Hematopoietic multipotent progenitor cell treated with erythropoietin and hydrocortisone succinate and interleukin-3 and kit ligand, for 8 days (in vitro differentiated cells): Measurements from ENCODE around the gene SPIRE1.
A peak's percentile ranks its signal among the peaks of the same experiment; 100 is the strongest.

Experiments
- DNase-seq: peaks from one replicate; pipeline ENCODE4 v3.0.0-alpha.2; 2015

Gene SPIRE1

DNA sequence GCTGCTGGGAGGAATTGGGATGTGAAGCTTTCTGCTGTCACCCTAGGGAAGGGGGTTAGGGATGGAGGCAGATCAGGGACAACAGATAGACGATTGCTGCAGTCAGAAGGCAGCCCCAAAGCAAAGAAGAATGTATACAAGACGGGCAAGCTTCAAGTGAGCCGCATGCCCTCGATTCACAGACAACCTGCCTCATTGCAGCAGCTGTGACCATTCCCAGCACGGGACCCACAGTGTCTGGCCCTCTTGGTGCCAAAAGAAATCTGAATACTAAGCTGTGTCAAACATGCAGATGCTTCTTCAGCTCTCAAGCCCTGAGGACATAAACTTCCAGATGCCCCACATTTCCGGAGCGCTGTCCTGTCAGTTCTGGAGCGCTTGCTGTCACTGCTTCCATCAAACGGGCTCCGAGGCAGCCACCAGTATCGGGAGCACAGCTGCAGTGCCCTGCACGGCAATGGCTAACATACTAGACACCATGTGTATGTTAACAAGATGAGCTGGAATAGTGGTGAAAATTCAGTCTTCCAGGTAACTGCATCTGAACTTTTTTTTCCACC, 216.4 kb downstream of the SPIRE1 start:
- DNase-seq = no peak

DNA sequence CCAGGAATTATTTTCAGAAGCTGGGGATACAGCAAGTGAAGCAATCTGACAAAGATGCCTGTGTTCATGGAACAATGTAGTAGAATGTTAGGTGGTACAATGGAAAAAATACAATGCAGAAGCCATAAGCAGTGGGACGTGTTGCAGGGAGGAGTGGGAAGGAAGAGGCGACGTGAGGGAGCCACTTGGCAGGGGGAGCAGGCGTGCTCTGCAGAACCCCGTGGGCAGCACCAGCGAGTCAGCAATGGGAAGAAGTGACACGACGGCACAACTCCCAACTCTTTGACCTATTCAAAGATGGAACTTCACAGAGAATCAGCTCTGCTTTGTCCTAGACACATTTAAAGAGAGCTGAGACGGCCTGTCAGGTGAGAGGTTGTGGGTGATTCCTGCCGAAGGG, 219.7 kb downstream of the SPIRE1 start:
- no peak for DNase-seq

DNA sequence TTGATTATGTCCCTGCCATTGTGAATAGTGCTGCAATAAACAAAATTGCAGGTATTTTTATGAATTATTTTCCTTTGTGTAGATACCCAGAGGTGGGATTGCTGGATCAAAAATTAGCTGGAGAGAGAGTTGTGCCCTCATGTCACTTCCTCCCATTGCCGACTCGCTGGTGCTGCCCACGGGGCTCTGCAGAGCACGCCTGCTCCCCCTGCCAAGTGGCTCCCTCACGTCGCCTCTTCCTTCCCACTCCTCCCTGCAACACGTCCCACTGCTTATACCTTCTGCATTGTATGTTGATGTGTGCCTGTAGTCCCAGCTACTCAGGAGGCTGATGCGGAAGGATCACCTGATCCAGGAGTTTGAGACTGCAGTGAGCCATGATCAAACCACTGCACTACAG, 222.0 kb downstream of the SPIRE1 start:
- DNase-seq = no peak

DNA sequence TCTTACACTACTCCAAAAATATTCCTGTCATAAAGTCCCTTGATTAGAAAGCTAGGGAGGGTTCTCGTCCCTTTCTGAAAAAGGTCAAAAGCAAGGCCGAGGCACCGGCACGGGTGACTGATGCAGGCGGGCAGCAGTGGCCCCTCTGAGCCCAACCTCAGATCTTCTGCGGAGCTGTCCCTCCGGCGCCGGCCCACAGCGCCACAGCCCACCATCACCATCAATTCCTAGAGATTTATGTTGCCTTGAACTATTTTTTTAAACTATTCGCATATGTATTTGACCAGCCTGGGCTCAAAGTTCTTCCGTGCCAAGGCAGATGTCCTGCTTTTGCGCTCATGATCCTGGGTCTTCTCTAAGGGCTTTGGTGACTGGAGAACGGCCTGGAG, 223.4 kb downstream of the SPIRE1 start:
- no peak for DNase-seq

DNA sequence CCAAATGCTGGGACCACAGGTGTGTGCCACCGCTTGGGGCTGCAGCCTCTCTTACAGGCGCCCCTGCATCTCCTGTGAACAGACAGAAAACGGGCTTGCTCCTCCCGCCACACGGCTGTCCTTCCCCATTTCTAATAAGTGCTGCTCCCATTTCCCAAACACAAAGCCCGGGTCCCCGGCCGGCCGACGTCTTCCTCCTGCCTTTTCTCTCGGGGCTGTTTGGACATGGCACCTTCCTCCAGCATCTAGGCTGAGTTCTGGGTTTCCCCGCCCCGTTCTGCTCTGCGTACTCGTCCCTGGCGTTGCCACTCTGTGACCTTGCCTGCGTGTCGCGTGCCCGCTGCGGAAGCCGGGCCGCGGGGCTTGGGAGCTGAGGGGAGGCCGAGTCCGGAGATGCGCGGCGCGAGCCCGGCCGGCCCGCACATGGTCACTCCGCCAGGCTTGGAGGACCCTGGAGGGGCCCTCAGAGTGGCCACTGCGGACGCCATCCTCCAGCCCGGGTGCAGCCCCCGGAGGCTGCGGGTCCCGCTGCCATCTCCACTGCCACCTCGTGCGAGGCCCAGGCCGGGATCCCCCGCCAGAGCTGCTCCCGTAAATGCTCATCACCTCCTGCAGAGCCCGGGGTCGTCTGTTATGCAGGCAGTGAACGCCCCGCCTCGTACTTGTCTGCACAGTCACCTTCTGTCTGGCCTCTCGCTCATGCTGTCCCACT, 223.9 kb downstream of the SPIRE1 start:
- no peak for DNase-seq

DNA sequence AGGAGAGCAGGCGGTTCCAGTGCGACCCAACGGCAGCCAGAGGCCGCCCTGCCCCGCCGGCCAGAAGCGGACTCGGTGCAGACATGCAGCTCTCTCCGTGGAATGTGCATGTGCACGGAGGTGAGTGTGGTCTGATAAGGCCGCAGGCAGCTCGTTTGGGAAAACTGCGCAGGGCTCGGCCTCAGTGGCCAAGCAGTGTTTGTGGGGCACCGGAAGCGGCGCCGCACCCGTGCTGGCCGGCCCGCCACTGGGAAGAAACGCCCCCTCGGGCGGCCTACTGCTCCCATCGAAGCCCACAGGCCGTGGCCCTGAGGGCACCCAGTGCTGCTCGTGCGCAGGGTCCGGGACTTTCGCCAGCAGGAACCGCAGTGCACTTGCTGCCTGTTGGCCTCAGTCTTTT, 225.0 kb downstream of the SPIRE1 start:
- DNase-seq = no peak

DNA sequence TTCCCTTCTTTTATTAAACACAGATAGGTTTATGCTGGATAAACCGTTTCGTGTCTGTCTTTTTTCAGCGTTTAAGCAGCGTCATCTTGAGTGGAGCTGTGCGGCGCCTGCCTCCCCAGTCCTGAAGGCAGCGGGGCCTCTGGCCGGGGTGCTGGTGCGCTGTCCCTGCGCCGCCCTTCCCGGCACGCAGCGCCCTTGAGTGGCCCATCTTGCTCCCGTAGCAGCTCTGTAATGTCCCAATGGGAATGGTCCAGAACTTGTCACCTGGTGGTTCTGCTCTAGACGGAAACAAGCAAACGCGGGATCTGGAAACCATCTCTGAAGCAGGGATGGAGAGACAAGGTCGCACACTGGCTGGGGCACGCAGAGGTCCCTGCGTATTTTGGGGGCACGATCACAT, 225.7 kb downstream of the SPIRE1 start:
- DNase-seq = no peak

DNA sequence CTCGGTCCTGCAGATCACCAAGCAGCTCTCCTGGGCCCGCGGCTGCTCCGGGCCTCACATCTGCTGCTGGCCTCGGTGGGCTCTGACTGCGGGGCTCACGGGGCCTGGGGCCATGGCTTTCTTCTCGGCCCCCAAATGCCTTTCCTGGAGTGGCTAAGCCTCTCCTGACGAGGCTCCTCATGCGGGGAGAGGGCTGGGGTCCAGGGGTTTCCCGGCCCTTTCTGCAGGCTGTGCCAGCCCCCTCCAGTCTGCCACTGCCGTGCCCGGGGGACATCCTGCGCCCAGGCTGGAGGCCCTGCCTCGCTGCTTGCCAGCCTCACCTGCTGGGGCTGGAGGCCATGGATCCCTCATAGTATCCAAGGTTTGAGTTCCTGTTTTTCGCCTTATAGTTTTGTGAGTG, 226.3 kb downstream of the SPIRE1 start:
- DNase-seq = no peak

DNA sequence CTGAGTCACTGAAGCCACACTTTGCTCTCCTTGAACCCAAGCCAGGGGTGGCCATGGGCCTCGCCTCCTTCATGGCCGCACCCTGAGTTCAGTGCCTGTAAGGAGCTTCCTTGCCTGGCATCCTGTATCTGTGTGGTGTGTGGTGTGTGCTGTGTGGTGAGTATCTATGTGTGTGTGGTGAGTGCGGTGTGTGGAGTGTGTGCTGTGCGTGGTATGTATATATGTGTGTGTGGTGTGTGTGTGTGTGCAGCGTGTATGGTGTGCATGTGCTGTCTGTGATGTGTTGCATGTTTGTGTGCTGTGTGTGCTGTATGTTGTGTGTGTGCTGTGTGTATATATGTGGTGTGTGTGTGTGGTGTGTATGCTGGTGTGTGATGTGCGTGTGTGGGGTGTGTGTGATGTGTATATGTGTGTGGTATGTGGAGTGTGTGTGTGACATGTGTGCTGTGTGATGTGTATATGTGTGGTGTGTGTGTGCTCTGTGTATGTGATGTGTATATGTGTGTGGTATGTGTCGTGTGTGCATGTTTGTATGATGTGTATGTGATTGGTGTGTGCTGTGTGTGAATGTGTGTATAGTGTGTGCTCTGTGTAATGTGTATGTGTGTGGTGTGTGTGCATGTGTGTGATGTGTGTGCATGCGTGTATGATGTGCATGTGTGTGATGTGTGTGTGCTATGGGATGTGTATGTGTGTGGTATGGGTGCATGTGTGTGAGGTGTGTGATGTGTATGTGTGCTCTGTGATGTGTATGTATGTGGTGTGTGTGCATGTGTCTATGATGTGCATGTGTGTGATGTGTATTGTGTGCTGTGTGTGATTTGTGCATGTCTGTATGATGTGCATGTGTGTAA, 227.5 kb downstream of the SPIRE1 start:
- DNase-seq = no peak

DNA sequence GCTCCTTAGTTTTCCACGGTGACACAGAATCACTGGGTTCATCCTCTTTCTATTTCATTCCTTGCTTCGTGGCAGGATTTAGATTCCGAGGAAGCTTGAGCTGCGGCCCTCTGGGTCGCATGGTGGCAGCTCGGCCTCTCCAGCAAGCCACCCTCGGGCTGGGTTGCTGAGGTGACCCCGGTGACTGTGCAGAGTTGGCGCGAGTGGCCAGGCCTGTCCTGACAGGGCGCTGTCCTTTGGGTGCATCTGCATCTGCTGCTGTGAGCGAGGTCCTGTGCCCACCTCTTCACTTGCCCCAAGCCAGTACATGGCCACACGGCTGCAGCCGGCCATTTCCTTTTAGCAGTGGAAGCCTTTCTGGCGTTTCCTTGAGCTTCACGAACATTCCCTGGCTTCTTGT, 228.4 kb downstream of the SPIRE1 start:
- no peak for DNase-seq

DNA sequence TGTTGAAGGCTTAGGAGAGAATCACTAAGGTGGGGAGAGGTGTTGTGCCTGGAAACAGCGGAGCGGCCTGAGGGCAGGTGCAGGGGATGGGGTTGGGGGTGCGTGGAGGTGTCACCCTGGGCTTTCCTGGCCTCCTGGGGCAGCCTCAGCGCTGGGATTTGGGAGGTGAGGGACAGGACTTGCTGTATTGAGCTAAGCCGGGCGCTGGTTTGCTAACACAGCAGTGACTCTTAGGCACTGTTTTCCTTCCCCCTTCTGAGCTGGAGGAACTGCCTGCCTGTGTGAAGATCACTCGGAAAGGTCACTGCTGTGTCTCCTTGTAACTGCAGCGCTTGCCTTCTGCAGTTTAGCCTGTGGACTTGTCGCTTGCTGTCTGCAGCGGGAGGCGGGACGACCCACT, 229.0 kb downstream of the SPIRE1 start:
- DNase-seq = no peak

DNA sequence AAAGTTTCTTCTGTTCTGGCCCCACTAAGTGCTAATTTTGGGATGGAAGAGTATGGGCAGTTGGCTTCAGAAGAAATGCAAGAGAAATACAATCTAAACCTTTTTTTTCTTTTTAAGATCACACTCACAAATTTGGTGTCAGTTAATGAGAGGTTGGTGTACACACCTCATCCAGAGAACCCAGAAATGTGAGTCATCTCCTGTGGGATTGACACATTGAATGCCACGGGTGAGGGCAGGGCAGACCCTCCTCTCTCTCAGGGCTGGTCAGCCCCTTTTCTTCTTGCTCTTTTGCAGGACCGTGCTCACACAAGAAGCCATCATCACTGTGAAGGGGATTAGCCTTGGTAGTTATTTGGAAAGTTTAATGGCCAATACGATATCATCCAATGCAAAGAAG, 231.0 kb downstream of the SPIRE1 start:
- no peak for DNase-seq

DNA sequence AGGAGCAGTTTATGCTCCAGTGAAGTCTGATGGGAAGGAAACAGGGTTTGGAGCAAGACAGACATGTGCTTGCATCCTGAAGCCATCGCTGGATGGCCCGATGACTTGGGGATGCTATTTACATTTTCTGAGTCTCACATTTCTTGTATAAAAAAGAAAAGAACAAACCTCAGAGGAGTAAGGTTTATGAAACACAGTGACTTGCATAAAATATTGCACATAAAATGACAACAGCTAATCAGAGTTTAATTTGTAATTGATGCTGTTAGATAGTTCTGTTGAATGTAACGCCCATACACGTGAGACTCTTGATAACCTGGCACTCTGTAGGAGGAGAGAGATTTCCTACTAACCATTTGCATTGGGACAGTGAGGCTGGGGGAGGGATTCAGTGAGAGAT, 233.7 kb downstream of the SPIRE1 start:
- no peak for DNase-seq

DNA sequence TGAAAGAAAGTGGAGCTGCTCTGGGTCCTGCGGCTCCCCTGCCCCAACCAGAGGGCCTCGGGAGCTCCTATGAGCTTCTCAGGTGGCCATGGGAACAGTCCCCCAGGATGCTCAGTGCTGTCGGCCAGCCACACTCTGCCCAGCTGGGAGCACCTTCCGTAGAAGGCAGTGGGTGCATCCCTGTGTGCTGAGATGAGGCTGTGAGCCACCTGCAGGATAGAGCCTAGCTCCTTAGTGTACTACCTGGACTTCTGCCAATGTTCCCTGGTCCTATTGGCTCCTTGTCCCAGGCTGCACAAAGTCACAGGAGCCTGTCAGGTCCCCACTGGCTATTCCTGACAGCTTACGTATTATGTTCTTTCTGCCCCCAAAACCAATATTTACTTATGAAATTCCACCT, 234.1 kb downstream of the SPIRE1 start:
- no peak for DNase-seq

DNA sequence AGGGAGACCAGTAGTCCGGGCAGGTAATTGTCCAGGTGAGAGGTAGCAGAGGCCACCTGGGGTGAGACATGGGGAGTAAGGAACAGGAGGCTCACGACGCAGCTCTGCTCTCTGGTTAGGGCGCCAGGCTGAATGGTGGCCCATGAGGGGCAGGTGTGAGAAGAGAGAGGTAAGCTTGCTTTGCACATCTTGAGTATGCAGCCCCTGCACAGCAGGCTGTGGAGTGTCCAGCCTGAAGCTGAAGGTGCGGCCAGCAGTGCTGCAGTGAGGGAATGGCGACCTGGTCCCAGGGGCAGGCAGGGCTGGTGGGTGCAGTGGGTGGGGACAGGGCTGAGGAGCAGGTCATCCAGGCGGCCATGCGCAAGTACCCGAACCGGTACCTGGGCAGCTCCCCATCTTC, 234.5 kb downstream of the SPIRE1 start:
- DNase-seq = no peak

DNA sequence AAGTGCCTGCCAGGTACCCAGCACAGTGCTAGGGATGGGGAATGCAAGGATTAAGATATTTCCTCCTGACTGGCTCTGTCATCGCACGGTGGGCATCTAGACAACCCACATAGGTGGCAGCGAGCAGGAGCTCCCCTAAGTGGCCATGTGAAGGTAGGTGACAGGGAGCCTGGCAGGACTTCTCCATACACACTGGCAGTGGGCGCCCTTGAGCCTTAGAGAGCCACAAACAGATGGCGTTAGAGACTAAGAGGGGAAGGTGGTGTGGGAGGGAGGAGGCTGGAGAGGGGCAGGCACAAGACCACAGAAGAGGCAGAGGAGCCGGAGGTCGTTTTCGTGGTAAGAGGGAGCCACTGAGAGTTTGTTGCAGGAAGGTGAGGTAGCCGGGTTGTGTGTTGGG, 235.0 kb downstream of the SPIRE1 start:
- DNase-seq = peak; percentile 77

DNA sequence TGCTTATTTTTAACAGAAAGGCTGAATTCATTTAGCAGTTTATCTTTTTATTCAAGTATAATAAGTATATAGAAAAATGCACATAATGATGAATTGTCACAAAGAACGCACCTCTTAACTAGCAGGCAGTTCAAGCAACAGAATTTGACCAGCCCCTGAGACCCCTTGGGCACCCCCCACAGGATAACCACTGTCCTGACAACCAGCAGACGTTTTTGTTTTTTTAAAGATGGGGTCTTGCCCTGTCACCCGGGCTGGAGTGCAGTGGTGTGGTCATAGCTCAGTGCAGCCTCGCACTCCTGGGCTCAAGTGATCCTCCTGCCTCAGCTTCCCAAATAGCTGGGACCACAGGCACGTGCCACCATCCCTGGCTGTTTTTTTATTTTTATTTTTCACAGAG, 236.2 kb downstream of the SPIRE1 start:
- no peak for DNase-seq

DNA sequence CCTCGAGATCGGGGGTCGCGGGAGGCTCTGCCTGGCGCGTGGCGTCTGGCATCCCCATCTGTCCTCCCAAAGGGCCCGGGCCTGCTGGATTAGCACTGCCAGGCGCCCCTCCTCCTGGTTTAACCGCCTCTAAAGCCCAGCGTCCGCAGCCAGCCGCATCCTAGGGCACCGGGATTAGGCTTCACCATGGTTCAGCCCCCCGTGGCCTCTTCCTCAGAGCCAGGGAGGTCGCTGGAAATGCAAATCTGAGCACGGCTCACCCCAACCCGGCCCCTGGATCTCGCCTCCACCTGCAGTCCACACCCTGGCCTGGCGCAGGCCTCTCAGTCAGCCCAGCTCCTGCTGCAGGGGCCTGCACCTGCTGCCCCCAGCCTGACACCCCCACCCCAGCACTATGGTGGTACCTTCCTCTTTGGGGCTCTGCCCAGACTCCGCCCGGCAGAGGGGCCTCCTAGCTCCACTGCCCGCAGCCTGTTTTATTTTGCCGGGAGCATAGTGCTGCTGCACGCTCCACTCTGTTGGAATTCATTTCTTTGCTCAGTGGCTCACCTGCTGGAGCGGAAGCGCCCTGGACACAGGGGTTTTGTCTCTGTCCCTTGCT, 237.0 kb downstream of the SPIRE1 start:
- DNase-seq = no peak

DNA sequence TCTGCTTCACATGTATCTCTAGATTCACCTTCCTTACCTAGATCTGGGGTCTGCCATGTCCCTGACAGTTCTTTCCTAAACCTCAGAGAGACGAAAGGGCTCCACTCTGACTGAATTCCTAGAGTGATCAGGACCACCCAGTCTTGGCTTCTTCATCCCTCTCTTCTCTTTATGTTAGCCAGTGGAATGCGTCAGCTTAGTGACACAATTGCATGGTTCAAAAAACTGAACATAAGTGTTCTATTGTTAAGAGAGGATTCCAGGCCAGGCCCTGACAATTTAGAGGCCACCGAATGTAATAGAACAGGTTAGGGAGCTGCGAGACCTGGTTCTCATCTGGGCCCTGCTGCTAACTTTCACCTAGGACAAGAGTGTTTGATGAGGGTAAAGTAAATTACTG, 240.2 kb downstream of the SPIRE1 start:
- no peak for DNase-seq

DNA sequence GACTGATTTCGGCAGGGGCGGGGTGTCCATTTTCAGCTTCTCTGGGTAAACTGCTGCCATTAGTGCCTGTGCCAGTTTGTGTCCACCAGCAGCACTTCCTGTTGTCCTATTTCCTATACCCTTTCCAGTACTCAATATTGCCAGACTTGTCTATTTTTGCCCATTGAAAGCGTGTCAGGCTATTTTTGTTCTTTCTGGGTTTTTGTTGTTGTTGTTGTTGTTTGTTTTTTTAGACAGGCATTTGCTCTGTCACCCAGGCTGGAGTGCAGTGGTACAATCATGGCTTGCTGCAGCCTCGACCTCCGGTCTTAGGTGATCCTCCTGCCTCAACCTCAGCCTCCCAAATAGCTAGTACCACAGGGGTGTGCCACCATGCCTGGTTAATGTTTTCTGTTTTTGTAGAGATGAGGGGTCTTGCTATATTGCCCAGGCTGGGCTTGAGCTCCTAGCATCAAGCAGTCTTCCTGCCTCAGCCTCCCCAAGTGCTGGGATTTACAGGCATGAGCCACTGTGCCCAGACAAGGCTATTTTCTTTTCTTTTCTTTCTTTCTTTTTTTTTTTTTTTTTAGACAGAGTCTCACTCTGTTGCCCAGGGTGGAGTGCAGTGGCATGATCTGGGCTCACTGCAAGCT, 241.7 kb downstream of the SPIRE1 start:
- DNase-seq = no peak

DNA sequence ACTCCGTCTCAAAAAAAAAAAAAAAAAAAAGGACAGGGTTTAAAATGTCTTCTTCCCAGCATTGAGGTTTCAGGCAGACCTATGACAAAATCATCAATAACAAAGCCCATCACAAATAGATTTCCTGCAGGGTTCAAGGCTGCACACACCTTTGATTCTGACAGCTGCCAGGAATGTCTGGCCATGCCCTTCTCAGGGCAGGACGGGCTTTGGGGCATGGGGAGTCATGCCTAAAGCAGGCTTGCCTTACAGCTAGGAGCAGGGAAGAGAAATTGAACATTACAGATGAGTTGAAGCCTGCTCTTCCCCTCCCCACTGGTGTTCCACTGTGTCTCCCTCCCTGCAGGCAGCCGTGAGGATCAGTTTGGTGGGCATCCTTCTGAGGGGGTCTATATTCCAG, 246.5 kb downstream of the SPIRE1 start:
- DNase-seq = no peak

DNA sequence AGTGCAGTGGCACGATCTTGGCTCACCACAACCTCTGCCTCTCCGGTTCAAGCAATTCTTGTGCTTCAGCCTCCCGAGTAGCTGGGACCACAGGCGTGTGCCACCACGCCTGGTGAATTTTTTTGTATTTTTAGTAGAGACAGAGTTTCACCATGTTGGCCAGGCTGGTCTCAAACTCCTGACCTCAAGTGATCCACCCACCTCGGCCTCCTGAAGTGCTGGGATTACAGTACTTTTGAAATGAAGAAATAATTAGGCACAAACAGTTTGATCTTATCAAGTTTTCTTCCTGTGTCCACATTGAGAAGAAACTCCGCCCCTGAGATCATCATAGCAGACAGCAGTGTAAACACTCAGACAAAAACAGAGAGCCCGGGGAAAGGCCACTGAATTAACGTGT, 247.2 kb downstream of the SPIRE1 start:
- DNase-seq = peak; percentile 13

DNA sequence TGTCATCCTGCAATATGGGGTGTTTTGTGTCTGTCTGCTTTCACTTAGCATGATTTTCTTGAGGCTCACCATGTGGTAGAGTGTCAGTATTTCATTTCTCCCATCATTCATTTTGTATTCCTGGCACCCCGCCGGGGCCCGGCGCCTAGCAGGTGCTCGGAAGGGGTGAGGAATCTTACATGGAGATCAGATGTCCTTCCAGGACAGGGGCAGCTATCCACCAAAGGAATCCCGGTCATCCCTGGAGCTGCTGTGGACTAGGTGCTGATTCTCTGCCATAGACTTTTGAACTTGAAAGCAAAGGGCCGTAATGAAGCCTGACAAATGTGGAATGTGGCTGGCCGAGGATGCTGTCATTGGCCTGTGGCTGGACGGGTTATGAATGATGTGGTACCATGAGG, 247.8 kb downstream of the SPIRE1 start:
- no peak for DNase-seq
